ENCODE measurements around the gene COL7A1.

GRCh38 chr3:48642605-48643004, 47.5 kb upstream of the COL7A1 start:
- TF ChIP-seq CTCF (conservative IDR thresholded peaks at IDR 0.05; ENCODE audit: low read depth, low read length) (no peak), EZH2 (IDR thresholded peaks at IDR 0.05; ENCODE audit: borderline replicate concordance, low read depth, low read length, poor library complexity, severe bottlenecking) (no peak)

Measured in A673 (cell line).